D341Med (cell line): Measurements from ENCODE around the gene DNAH2.

ENCODE experiments used
- DNase-seq: peaks from one replicate; pipeline ENCODE4 v3.0.0; 2012; ENCODE audit warnings: low spot score

The DNAH2 gene

DNA sequence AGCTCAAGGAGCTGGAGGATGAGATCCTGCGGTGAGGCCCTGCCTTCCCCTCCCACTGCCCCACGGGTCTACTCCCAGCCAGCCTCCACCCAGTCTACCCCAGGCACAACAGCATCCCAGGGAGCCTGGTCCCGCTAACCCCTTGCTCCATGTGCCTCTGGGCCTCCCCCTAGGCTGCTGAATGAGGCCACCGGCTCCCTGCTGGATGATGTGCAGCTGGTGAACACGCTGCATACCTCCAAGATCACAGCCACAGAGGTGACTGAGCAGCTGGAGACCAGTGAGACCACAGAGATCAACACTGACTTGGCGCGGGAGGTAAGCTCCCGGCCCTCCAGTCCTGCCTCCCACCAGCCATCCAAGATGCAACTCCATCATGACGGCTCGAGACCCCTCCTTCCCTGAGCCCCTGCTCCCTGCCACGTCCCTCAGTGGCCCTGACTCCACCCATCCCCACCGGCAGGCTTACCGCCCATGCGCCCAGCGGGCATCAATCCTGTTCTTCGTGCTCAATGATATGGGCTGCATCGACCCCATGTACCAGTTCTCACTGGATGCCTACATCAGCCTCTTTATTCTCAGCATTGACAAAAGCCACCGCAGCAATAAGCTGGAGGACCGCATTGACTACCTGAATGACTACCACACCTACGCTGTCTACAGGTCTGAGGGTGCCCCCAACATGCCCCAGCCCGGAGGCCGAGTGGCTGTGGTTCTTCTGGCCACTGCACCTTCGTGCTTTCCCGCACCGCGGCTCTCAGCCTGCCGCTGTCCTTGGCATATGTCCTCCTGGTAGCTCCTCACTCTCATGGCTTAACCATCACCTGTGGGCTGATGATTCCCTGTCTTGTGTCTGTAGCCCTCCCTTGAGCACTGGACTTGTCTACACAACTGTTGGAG is 101.5 kb downstream of the DNAH2 start:
- DNase-seq: no peak

DNA sequence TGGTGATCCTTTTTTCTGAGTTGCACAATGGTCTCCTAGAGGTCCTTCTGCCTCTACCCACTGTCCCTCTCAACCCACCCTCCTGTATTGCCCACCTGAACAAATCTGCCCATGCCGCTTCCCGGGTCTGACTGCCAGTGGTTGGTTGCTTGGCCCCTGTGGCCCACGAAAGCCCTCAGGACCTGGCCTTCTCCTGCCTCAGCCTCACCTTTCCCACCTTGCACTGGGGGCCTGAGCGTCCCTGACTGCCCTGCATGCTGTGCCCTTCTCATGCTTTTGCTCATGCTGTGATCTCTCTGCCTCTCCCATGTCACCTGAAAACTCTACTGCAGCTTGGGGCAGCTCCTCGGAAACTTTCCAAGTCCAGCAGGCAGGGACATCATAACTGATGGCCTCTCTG is 102.7 kb downstream of the DNAH2 start:
- DNase-seq: no peak

DNA sequence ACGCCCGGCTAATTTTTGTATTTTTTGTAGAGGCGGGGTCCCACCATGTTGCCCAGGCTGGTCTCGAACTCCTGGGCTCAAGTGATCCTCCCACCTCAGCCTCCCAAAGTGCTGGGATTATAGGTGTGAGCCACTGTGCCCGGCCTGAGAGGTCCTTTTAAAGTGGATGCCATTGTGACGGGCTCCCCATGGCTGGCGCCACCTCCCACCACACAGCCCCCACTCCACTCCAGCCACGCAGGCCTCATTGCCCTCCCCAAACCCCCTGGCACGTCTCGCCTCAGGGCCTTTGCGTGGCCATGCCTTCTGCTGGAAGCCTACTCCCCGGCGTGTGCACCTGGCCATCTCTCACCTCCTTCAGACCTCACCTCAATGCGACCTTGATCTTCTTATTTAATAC is 104.6 kb downstream of the DNAH2 start:
- no peak for DNase-seq

DNA sequence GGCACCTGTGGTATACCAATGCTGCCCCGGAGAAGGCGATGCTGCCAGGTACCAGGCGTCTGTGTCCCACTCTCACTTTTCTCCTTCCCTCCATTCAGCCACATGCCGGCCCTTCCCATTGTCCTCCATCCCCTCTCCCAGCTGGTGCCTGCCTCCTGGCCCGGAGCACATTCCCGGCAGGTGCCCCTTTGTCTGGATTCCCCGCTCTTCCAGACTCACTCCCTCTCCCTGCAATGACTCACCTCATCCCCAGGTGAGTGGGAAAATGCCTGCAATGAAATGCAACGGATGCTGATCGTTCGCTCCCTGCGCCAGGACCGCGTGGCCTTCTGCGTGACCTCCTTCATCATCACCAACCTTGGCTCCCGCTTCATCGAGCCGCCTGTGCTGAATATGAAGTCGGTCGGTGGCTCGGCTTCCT is 106.0 kb downstream of the DNAH2 start:
- no peak for DNase-seq

DNA sequence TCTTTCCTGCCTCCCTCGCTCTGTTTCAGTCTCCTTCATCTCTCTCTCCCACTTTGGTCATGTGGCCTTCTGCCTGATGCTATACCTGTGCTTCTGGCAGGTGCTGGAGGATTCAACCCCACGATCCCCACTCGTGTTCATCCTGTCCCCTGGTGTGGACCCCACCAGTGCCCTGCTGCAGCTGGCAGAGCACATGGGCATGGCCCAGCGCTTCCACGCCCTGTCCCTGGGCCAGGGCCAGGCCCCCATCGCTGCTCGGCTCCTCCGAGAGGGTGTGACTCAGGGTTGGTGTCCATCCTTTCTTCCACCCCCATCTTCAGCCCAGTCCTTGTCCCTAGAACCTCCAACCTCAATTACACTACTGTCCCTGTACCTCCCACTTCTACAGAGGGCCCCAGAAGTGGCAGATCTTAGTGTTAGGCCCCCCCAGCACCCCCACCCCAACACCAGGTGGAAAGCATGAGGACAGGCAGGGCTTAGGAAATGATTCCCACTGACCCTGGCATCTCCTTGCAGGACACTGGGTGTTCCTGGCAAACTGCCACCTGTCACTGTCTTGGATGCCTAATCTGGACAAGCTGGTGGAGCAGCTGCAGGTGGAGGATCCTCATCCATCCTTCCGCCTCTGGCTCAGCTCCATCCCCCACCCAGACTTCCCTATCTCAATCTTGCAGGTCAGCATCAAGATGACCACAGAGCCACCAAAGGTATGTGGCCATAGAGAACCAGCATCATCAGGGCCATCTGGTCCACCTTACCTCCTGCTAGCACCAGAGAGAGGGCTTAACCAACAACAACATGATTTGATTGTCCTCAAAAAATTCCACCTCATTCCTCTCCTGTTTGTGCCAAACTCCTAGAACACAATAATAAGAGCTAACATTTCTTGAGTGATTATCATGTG is 106.7 kb downstream of the DNAH2 start:
- no peak for DNase-seq

DNA sequence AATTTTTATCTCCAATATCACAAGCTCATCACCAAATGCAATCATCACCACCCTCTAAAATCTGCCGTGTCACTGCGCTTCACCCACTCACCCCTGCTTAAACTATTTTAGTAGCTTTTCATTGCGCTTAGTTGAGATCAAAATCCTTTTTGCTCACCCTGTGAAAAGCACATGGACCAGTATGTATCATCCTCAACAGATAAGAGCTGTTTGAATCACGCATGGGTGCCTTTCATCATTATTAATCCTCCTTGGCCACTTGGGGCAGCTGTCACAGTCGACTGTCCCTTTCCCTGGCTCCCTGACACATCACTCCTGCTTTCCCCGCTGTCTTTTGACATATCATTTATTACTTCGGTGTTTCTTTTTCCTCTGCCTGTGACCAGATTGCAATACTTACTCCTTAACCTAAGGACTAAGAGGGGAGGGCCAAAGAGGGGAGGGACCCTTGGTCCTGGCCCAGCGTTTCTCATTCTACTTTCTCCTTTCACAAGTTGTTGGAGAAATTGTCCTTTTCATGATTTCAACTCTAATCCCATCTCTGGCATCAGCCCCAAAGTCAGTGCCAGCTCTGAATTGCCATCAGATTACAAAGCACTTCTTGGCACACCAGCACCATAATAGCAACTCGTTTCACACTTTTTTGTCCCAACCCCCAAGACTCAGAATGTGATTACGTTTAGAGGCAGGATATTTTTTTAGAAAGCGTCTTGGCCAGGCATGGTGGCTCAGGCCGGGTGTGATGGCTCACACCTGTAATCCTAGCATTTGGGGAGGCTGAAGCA is 107.9 kb downstream of the DNAH2 start:
- no peak for DNase-seq

DNA sequence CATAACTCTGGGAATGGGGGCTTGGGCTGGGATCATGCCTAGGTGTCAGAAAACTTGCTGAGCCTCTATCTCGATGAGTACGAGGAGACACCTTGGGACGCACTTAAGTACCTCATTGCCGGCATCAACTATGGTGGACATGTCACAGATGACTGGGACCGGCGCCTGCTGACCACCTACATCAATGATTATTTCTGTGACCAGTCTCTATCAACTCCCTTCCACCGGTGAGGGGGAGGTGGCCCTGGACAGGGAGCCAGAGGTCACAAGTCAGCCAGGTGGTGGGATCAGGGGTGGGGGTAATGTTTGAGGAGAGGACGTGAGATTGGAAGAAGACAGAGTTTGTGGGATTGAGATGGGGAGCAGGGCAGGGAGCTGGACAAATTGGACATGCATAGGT is 113.1 kb downstream of the DNAH2 start:
- DNase-seq: no peak

DNA sequence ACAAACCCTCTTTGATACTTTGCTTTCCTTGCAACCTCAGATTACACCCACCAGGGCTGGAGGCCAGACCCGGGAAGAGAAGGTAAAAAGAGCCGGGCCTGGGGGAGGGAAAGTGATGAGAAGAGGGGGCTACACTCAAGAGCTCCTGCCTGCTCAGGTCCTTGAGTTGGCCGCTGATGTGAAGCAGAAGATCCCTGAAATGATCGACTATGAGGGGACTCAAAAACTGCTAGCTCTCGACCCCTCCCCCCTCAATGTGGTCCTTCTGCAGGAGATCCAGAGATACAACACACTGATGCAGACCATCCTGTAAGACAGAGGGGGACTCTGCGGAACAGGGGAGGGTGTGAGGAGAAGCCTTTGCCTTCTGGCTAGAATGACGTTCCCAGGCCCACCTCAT is 113.7 kb downstream of the DNAH2 start:
- DNase-seq: no peak

DNA sequence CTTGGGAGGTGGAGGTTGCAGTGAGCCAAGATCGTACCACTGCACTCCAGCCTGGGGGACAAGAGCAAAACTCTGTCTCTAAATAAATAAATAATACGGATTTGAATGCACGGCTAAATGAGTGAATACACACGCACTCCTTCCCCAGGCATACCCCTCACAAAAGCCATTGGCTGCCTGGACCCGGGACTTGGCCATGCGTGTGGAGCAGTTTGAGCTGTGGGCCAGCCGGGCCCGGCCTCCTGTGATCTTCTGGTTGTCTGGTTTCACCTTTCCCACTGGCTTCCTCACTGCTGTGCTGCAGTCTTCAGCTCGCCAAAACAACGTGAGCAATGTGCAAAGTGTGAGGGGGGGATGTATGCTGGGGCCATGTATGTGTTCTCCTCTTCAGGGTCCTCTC is 114.9 kb downstream of the DNAH2 start:
- no peak for DNase-seq

DNA sequence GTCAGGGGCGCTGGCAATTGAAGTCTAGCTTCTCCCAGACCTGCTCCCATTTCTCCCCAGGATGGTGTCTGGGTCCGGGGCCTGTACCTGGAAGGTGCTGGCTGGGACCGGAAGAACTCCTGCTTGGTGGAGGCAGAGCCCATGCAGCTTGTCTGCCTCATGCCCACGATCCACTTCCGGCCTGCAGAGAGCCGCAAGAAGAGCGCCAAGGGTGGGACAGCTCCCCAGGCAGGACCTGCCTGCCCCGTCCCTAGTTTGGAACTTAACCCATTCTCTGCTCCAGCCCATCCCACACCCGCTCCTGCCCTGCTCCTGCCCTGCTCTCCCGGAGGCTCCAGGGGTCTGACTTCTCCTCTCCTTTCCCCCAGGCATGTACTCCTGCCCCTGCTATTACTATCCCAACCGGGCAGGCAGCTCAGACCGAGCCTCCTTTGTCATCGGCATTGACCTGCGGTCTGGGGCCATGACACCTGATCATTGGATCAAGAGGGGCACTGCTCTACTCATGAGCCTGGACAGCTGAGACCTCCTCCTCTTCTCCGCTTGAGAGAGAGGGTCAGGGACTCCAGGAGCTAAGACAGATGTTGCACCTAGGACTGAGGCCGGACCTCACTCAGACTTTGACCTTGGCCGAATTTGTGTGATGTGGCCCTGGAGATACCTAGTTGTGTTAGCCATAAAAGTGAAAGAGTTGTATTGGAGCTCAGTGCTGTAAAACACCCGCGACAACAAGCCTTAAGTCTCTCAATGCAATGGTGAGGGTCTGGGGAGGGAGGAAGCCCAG is 115.7 kb downstream of the DNAH2 start:
- no peak for DNase-seq

DNA sequence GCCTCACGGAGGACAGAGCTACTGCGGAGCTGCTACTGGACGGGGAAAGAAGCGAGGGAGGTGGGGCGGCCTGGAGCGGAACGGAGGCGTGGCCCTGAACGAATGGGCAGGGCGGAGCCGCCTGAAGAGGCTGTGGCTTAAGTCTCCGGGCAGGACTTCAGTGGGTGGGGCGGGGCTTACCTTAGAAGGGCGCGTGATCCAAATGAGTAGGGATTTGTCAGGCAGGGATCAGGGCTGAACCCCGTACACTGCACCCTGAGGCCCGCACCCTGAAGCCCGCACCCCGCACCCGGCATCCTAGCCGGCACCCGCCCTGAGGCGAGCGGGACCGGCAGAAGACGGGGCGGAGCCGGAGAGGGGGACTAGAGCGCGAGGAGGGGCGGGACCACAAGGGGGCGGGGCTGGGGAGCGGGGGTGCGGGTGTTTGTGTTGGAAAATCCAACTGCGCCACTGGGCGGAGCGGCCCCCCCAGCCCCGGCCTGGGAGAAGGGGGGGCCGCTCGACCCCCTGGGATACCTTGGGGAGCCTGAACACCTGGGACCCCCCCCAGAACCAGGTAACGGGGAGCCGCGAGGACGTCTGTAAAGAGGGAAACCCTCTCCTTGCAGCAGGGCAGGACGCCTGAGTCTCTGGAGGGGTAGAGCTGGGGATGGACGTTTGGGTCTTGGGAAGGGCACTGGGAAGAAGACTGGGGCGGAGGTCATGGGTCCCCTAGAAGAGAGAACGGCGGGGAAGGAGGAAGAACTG is 116.4 kb downstream of the DNAH2 start, which contains the start of gene KDM6B:
KDM6B (plus strand) TSS at position 423 of the 747 bp plus-strand sequence. CDS start 11,338 bp downstream, outside the sequence.
- DNase-seq: peak; percentile 81

DNA sequence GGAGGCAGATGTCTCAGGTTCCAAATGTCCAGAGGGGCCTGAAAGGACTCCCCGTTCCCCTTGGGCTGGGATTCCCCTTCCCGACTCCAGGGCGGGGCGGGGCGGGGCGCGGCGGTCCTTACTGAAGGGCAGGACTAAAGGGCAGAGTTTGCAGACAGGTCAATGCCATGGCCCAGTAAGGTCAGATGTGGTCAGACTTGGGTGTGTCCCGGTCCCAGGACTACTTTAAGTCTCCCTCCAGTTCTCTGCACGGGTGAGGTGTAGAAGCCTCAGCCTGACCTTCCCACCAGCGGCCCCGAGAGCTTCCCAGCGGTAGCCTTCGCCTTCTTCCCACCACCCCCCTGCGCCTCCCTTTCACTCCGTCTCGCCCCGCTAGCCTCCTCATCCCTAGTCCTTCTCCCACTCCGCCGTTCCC is 117.0 kb downstream of the DNAH2 start:
- DNase-seq: no peak

DNA sequence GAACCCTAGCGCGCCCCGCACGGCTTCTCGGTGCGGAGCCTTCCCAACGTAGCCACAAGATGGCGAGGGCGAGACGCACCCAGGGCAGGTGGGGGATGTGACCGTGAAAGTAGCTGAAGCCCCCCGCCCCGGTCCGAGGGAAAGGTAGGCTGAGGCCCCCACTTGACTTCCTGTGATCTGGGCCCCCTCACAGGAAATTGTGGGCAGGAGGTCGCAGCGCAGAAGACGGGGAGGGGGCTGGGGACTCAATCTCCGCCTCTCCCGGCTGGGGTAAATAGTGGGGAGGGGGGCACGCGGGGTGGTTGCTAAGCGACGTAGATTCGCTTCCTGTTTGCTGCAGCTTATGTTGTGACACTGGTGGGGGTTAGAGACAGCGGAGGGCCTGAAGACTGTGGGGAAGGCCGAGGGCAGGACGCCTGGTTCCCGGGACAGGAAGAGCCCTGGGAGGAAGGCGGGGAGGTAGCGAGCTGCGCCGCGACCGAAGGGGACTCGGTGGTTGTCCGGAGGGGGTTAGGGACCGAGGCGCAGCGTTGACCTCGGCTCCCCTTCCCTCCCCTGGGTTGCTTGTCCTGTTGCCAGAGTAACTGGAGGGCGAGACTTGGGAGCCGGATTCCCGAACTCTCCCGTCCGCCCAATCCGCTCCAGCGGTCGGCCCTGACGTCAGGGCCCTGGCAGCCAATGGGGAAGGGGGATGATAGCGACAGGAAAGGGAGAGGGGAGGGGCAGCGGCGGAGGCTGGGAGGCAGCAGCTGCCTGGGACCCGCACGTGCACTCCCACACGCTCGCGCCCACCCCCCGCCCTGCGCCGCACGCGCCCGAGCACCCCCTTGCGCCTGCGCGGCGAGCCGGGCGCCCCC is 117.6 kb downstream of the DNAH2 start:
- peak; percentile 85 for DNase-seq

DNA sequence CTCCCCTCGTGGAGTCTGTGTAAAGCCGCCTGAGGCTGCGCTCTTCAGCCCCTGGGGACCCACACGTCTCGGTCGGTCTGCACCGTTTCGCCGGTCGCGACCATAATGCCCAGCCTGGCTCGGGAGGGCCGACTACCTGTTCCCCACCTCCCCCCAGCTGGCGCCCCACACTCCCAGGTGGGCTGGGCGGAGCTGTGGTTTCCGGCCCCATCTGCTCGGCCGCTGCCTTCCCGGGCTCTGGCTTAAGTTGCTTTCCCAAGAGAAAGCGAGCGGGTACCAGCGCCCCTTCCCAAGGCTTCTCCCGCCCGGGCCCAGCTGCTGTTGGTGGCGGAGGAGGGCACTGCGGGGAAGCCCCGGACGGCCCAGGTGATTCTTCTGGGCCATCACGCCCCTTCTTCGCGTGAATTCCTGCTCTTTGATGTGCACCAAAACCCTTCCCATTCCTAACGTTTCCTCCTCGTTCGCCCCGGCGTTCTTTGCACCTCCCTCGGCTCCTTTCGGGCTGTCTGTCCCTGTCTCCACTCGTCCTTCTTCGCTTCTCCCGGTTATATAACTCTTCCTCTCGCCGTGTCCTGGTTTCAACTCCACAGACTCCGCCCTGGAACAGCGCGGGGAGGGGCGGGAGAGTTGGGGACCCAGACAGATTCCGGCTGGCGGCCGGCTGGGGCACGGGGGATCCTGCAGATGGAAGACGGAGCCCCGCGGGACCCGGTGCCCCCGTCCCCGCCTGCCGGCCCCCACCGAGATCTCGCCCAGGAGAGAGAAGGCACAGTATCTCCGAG is 118.5 kb downstream of the DNAH2 start:
- DNase-seq: no peak

DNA sequence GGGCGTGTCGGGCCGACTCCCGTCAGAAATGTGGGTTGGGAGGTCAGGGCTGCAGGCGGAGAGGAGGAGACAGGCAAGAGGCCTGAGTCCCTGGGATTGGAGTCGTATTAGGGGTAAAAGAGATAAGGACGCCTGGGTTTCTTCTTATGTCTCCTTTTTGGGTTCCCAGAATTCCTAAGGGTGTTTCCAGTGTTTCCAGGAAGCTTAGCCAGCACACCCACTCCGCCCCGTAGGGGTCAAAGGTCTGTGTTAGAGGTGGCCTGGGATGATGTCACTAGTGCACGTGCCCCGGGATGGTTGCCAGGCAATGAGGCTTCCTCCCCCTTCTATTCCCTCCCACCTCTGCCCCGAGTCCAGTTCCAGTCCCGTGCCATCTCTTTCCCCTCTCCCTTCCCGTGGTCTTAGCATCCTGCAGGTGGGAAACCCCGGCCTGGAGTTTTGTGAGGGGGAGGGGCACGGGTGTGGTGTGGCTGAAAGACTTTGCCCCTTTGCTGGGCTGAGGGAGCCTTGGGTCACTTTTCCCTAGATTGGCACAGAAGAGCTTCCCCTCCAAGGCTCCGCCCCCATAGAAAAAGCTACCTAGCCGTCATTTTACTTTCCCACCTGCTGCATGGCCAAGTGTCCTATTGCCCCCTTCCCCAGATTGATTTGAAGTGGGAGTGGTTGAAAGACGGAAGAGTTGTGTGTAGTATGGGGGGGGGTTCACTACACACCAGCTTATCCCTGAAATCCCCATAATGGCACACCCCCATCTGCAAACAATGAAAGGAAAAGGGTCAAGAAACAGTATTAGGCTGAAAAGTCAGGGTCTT is 119.3 kb downstream of the DNAH2 start:
- peak; percentile 64 for DNase-seq

DNA sequence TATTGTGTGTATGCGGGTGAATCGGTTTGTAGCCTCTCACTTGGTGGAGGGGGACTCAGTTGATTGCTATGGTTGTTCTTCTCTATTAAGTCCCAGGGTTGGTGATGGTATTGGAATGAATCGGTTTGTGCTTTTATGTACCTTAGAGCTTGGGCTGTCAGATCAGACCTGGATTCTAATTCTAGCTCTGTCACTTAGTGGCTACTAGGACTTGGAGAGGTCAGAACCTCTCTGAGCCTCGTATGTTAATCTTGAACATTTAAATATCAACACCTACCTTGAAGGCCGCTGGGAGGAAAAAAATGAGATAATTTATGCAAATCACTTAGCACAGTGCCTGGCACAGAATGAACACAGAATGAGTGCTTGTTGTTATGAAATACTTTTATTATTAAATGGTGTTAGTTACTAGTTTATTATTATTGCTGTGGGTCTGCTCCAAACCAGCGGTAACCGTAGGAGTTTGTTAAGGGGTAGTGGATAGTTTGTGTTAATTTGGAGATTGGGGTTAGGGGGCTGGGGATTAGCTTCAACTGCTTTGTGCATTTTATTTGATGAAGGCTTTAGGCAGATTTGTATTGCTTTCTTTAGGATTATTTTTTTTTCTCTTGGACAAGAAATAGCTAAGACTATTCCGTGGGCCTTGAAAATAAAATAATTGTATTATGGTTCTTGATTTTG is 120.0 kb downstream of the DNAH2 start:
- DNase-seq: no peak
